ENCODE data around the gene EHD4.

Gene EHD4

DNA sequence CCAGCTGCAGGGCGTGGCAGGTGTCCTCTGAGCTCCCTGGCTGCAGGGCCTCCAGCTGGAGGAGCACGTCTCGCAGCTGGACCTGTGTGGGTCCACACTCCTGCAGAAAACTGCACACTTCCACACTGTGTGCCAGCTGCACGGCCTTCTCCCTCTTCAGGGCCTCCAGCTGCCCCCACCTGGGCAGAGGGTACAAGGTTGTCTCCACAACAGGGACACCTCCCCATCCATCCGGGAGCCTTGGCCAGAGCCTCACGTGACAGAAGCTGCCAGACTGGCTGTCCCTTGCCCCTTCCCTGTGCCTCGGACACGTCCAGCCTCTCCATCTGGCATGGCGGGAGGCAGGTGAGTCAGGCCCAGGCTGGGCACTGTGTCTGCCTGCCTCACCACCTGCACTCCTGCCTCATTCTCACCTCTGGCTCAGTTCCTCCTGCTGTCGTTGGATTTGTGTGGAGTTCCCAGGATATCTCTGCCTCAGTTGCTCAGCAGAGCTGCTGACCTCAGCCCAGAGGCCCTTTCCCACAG lies 93.0 kb downstream of the EHD4 start:
- DNase-seq (ENCODE audit: insufficient read length) (no peak), FAIRE-seq (no peak)
- TF ChIP-seq POLR2A (IDR thresholded peaks at IDR 0.05; ENCODE audit: low read depth, low read length), result no peak
- TF ChIP-seq TAF1 (IDR thresholded peaks at IDR 0.05; ENCODE audit: borderline replicate concordance, low read depth, low read length), result no peak
- TF ChIP-seq POLR2AphosphoS5 (IDR thresholded peaks at IDR 0.05; ENCODE audit: low read depth, low read length), result no peak

DNA sequence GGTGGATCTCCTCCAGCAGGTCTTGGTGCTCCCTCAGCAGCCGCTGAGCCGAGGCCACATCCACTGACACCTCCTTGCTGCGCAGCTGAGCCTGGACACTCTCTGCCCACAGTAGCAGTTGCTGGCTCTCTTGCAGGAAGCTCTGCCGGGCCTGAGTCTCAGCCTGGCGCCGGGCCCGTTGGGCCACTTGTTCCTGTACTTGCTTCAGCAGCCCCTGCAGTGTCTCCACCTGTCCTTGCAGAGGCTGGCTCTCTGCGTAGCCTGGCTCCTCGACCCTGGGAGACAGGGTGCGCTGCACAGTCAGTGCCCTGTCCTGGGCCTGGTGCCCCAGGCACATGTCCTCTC lies 94.0 kb downstream of the EHD4 start:
- DNase-seq (ENCODE audit: insufficient read length) (no peak), FAIRE-seq (no peak)
- TF ChIP-seq TAF1 (IDR thresholded peaks at IDR 0.05; ENCODE audit: borderline replicate concordance, low read depth, low read length), result no peak
- no peak for TF ChIP-seq POLR2A (IDR thresholded peaks at IDR 0.05; ENCODE audit: low read depth, low read length)
- TF ChIP-seq POLR2AphosphoS5 (IDR thresholded peaks at IDR 0.05; ENCODE audit: low read depth, low read length), result no peak

DNA sequence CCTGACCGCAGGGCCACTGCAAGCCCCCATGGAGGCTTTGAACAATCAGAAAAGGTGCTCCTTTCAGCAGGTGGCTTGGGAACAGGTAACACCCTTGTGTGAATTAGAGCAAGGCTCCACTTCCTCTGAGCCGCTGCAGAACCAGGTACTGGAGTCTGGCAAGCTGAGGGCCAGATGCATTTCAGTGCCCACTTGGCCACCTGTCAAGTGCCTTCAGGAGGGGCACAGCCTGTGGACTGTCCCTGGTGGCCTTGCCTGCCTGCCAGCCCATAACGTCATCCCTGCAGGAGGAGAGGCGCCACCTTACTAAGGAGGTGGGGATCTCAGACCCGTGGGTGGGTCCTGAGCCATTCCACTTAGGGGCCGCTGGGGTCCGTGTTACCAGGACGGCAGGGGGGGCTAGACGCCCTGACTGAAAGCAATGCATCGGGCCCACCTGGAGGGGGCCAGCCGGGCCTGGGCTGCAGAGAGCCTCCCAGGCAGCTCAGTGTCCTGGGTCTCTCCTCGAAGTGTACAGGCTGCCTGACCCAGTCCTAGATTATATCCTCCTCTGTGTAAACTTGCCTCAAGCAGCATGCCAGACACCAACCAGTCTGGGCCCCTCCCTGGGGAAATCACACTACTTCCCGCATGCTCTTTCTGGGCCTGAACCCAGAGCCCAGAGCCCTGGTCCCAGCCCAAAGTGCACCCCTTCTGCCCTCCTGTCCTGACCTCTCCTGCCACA lies 94.6 kb downstream of the EHD4 start:
- no peak for FAIRE-seq
- no peak for TF ChIP-seq TAF1 (IDR thresholded peaks at IDR 0.05; ENCODE audit: borderline replicate concordance, low read depth, low read length)
- no peak for TF ChIP-seq POLR2A (IDR thresholded peaks at IDR 0.05; ENCODE audit: low read depth, low read length)
- TF ChIP-seq POLR2AphosphoS5 (IDR thresholded peaks at IDR 0.05; ENCODE audit: low read depth, low read length), result no peak
- DNase-seq (ENCODE audit: insufficient read length), result no peak

DNA sequence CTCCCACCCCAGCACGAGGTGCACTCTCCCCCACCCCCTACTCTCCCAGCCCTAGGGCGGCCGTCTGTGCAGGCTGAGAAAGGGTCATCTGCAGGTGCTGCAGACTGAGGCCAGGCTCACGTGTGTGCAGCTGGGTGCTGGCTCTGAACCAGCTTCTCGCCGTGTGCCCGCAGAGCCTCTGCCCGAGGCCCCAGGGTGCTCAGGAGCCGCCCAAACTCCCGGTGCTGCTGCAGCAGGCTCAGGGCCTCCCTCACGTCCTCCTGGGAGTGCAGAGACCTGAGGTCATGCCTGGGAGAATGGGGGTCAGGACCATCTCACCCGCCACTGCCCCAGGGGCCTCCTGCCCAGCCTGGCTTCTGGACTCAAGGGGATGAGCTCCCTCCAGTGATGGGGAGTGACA lies 95.7 kb downstream of the EHD4 start:
- no peak for FAIRE-seq
- TF ChIP-seq POLR2AphosphoS5 (IDR thresholded peaks at IDR 0.05; ENCODE audit: low read depth, low read length) (no peak), TAF1 (IDR thresholded peaks at IDR 0.05; ENCODE audit: borderline replicate concordance, low read depth, low read length) (no peak), POLR2A (IDR thresholded peaks at IDR 0.05; ENCODE audit: low read depth, low read length) (no peak)
- DNase-seq (ENCODE audit: insufficient read length), result no peak

DNA sequence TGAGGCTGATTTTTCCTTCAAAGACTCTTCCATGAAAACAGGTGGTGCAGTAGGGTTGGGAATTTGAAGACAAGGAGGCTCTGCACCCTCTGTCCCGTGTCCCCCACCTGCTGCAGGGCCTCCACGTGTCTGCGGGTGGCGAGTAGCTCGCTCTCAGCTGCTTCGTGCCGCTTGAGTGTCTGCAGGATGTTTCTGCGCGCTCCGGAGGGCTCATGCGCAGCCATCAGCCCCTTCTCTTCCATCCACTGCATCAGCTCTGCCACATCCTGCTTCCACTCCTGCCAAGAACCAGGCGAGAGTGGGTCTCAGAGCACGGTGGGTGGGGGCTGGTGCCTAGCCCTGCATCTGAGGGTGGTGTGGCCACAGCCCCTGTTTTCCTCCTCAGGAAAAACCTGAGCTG lies 96.3 kb downstream of the EHD4 start:
- TF ChIP-seq POLR2A (IDR thresholded peaks at IDR 0.05; ENCODE audit: low read depth, low read length) (no peak), TAF1 (IDR thresholded peaks at IDR 0.05; ENCODE audit: borderline replicate concordance, low read depth, low read length) (no peak), POLR2AphosphoS5 (IDR thresholded peaks at IDR 0.05; ENCODE audit: low read depth, low read length) (no peak)
- FAIRE-seq, result no peak
- DNase-seq (ENCODE audit: insufficient read length), result no peak

DNA sequence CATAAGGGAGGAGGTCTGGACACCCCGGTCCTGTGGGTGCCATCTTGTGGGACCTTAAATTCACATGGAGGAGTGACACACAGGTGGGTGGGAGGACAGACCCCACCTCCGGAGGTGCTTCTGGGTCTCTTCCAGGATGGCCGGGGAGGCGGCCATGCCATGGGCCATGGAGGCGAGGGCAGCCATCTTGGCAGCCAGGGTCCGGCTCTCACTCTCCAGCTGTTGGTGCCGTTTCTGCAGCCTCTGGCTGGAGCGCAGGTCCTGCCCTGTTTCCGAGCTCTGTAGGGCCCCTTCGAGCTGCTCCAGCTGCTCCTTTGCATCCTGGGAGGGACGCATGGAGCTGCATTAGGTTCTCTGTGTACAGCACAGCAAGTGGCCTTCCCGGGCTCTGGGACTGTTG lies 97.6 kb downstream of the EHD4 start:
- DNase-seq (ENCODE audit: insufficient read length) (no peak), FAIRE-seq (no peak)
- no peak for TF ChIP-seq POLR2AphosphoS5 (IDR thresholded peaks at IDR 0.05; ENCODE audit: low read depth, low read length)
- no peak for TF ChIP-seq TAF1 (IDR thresholded peaks at IDR 0.05; ENCODE audit: borderline replicate concordance, low read depth, low read length)
- TF ChIP-seq POLR2A (IDR thresholded peaks at IDR 0.05; ENCODE audit: low read depth, low read length), result no peak

DNA sequence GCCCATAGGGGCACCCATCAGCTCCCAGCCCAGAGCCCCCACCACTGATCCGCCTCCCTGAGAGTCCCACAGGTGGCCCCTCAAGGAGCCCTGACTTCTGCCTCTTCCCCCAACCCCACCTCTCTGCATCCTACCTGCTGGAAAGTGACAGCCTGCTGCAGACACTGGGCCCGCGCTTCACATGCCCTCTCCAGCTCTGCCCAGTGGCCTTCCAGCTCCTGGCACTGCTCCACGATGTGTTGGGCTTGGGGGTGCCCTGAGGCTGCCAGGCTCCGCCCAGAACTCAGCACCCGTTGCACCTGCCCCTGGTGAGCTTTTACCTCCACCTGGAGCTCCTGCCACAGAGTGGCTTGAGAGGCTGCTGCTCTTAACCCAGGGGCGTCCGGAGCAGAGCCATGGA lies 98.6 kb downstream of the EHD4 start:
- TF ChIP-seq TAF1 (IDR thresholded peaks at IDR 0.05; ENCODE audit: borderline replicate concordance, low read depth, low read length) (no peak), POLR2AphosphoS5 (IDR thresholded peaks at IDR 0.05; ENCODE audit: low read depth, low read length) (no peak), POLR2A (IDR thresholded peaks at IDR 0.05; ENCODE audit: low read depth, low read length) (no peak)
- FAIRE-seq (no peak), DNase-seq (ENCODE audit: insufficient read length) (no peak)

DNA sequence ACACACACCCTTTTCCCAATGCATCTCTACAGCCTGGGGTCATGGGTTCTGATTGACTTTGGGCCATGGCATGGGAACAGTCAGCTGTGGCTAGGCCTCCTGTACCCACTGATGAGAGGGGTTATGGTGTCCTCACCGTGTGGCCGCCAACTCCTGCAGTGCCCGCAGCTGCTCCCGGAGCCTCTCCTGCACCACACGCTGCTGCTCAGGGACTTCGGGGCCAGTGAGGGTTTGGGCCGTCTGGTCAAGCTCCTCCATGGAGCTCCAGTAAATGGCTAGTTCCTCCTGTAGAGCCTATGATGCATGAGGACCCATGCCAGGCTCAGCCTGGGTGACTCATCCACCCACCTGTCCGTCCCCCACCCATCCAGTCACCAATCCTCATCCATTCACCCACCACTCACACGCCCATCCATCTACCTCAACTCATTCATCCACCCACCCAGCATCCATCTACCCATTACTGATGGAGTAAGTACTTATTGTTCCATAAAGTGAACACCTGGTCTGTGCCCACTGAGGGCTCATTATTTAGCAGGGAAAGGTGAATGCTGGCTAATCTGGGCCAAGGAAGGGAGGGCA lies 100.1 kb downstream of the EHD4 start:
- no peak for FAIRE-seq
- DNase-seq (ENCODE audit: insufficient read length), result no peak
- TF ChIP-seq TAF1 (IDR thresholded peaks at IDR 0.05; ENCODE audit: borderline replicate concordance, low read depth, low read length), result no peak

DNA sequence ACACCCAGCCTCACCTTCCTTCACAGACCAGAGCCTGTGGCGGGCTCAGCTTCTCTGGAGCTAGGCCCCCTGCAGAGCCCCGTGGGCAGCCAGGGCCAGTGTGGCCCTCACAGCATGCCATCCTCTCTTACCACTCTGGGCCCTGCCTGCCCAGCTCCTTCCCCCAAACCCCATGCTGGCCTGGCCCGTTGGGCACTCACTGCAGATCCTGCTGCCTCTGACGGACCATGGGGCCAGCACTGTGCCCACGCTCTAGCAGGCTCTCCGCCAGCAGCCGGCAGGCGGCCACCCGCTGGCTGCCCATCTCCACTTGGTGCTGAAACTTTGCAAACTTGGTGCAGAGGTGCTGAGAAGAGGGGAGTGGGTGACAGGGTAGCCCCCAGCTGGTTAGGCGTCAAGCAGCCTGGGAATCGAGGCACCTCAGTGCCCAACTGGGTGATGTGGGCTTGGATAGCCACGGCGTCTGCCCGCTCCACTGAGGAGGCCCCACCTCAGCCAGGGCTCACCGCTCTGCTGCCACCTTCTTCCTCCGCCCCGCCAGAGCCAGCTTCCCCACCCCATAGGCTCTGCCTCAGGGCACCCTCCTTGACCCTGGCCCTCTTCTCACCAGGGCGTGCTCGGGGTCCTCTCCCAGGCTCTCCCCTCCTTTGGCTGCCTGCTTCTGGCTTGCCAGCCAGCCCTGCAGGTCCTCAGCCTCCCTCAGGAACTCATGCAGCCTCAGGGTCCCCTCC lies 101.0 kb downstream of the EHD4 start:
- no peak for TF ChIP-seq POLR2AphosphoS5 (IDR thresholded peaks at IDR 0.05; ENCODE audit: low read depth, low read length)
- no peak for TF ChIP-seq TAF1 (IDR thresholded peaks at IDR 0.05; ENCODE audit: borderline replicate concordance, low read depth, low read length)
- TF ChIP-seq POLR2A (IDR thresholded peaks at IDR 0.05; ENCODE audit: low read depth, low read length), result no peak
- DNase-seq (ENCODE audit: insufficient read length) (no peak), FAIRE-seq (no peak)

DNA sequence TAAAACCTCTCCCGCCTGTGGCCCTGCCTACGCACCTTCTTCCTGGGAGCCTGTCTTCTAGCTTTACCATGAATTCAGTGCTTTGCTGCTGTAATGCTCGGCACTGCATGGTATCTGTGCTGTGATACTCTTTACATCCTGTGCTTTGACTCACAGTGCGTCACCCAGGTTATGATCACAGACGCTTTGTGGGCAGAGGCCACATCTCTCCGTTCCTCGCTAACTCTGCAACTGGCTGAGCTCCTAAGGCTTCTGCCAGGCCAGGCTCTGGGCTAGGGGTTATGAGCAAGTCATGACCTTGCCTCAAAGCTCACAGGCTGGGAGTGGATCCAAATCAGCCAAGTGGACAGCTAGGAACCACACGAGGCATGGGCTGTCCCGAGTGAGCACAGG lies 101.7 kb downstream of the EHD4 start:
- FAIRE-seq, result no peak
- no peak for DNase-seq (ENCODE audit: insufficient read length)
- TF ChIP-seq POLR2A (IDR thresholded peaks at IDR 0.05; ENCODE audit: low read depth, low read length) (no peak), POLR2AphosphoS5 (IDR thresholded peaks at IDR 0.05; ENCODE audit: low read depth, low read length) (no peak), TAF1 (IDR thresholded peaks at IDR 0.05; ENCODE audit: borderline replicate concordance, low read depth, low read length) (no peak)

DNA sequence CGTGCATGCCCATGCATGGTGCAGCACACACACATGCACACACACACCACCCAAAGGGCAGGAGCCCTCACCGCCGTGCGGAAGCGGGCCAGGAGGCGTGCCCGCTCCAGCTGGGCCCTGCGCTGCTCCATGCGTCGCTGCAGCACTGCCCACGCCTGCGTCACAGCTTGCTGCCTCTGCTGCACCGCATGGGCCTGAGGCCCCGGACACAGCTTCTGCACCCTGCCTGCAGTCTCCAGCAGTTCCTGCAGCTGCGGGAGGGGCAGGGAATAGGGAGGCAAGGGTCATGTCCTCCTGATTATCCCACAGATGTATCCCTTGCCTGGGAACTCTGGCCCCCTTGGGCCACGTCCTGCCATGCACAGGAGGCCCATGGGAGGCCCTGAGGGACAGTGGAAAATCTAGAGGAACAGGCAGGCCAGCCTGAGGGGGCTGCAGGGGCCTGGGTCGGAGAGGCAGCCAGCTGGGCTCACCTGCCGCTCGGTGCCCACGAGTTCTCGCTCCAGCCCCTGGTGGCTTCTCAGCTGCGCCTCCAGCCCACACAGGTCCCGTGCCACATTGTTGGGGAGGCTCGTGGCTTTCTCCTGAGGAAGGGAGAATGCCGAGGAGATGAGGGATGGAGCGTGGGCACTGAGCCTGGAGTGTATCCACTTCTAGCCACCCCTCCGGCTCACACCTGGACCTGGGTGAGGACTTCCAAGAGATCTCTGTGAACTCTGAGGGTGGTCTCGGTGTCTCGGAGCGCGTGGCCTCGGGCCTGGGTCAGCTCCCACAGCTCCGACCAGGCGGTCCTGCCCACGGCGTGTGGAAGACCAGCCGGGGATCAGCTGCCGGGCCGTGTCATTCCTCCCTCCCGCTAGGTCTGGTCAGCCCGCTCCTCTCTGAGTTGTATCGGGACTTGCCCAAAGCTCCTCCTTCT lies 102.3 kb downstream of the EHD4 start:
- DNase-seq (ENCODE audit: insufficient read length) (no peak), FAIRE-seq (no peak)
- TF ChIP-seq POLR2AphosphoS5 (IDR thresholded peaks at IDR 0.05; ENCODE audit: low read depth, low read length), result no peak
- no peak for TF ChIP-seq TAF1 (IDR thresholded peaks at IDR 0.05; ENCODE audit: borderline replicate concordance, low read depth, low read length)
- no peak for TF ChIP-seq POLR2A (IDR thresholded peaks at IDR 0.05; ENCODE audit: low read depth, low read length)

Data from GM12892 (cell line).